Spleen (tissue), 11 donors: ENCODE measurements around the gene IL1B. TPM values are rescaled to one million over a fixed set of nuclear protein-coding genes. Genes with fewer than 3 reads are reported as not detected.

Source experiments
- DNase-seq: peaks from one replicate; pipeline ENCODE4 v3.0.0-alpha.2; 2020
- H3K27ac ChIP-seq, 8 donors: fragments of 200-600 bp; sonication (generic) in 7 of 8; 1 replicate in 4 of 8; 2 replicates in 4 of 8; pipeline versions ENCODE4 v1.5.0 to v1.8.0; 2016 to 2021; ENCODE audit warnings: inconsistent platforms in 4 of 8, mild to moderate bottlenecking in 4 of 8, moderate library complexity in 1 of 8
- H3K27me3 ChIP-seq, 7 donors: fragments of 200-600 bp; sonication (generic) in 6 of 7; replicated peaks in 1 of 7; 1 replicate in 4 of 7; 2 replicates in 3 of 7; pipeline versions ENCODE4 v1.5.0 to v1.8.0; 2016 to 2021; ENCODE audit warnings: inconsistent platforms in 3 of 7, mild to moderate bottlenecking in 1 of 7
- H3K36me3 ChIP-seq, 6 donors: fragments of 200-600 bp; sonication (generic) in 5 of 6; 1 replicate in 4 of 6; 2 replicates in 2 of 6; pipeline versions ENCODE4 v1.5.0 to v1.8.0; 2016 to 2021; ENCODE audit warnings: inconsistent platforms in 2 of 6
- H3K4me1 ChIP-seq, 6 donors: fragments of 200-600 bp; sonication (generic) in 5 of 6; 1 replicate in 3 of 6; 2 replicates in 3 of 6; pipeline versions ENCODE4 v1.5.0 to v1.8.0; 2016 to 2021; ENCODE audit warnings: inconsistent platforms in 3 of 6
- H3K4me3 ChIP-seq, 8 donors: fragments of 200-600 bp; sonication (generic) in 7 of 8; 1 replicate in 4 of 8; 2 replicates in 4 of 8; pipeline versions ENCODE4 v1.5.0 to v1.8.0; 2016 to 2021; ENCODE audit warnings: inconsistent platforms in 4 of 8, mild to moderate bottlenecking in 4 of 8, moderate library complexity in 2 of 8
- H3K9me3 ChIP-seq, 8 donors: fragments of 200-600 bp; sonication (generic) in 7 of 8; 1 replicate in 4 of 8; 2 replicates in 4 of 8; pipeline versions ENCODE4 v1.5.0 to v1.8.0; 2016 to 2021; ENCODE audit warnings: inconsistent platforms in 4 of 8
- CTCF ChIP-seq, 11 experiments: fragments of 200-600 bp in 7 of 11; fragments of 450-650 bp in 4 of 11; sonication (generic) in 4 of 11; IDR thresholded peaks in 8 of 11; conservative IDR thresholded peaks in 3 of 11; 1 replicate in 7 of 11; 2 replicates in 4 of 11; pipeline versions ENCODE4 v1.4.0 to v1.8.0; 2016 to 2021; ENCODE audit warnings: antibody characterized with exemption in 11 of 11, inconsistent platforms in 4 of 11, mild to moderate bottlenecking in 1 of 11
- POLR2A ChIP-seq, 3 donors: fragments of 450-650 bp; IDR thresholded peaks; one replicate each; pipeline ENCODE4 v1.5.1; 2017; ENCODE audit warnings: antibody characterized with exemption in 3 of 3, mild to moderate bottlenecking in 1 of 3
- POLR2AphosphoS5 ChIP-seq, 3 donors: sonication (generic); formaldehyde crosslinking; IDR thresholded peaks; one replicate each; pipeline ENCODE4 v1.5.1; 2017; ENCODE audit warnings: antibody characterized with exemption in 3 of 3
- WGBS, 5 donors: extraction: QIAGEN DNeasy Blood & Tissue Kit in 3 of 5; methylation state at CpG; one replicate each; pipeline versions ENCODE4 v1.1.5 to v1.1.7; 2013 to 2018; 5-methylcytosine and 5-hydroxymethylcytosine counted together
- intact Hi-C: fragments of 100-400 bp; cut with DNase I; formaldehyde crosslinking; loops from one replicate; pipeline ENCODE4 v1.15.0; 2023; ENCODE audit warnings: low total_unique reads
- polyA plus RNA-seq, 3 donors: library from polyadenylated mRNA; stranded (reverse); fragments of 200-250 nt; gene quantifications; one replicate each; pipeline ENCODE4 v1.2.1, GENCODE V29; 2013
- total RNA-seq, 7 donors: library from RNA; depleted of rRNA in 3 of 7; stranded (reverse); fragments of >200 nt in 3 of 7; fragmentation: NEBNext Ultra II Directional in 4 of 7; extraction: Animal tissue kit (Norgen Biotek cat#: 25700) in 4 of 7; gene quantifications; one replicate each; pipeline versions ENCODE4 v1.1.0 to v1.2.1, GENCODE V29; 2016 to 2021
- donor health status: healthy with polysubstance abuse.
- donor health status: DM: no; HTN: no; CAD: no; lungs with moderate emphysema.
- donor health status: DM: no; HTN: no; CAD: no.
- donor health status: Bipolar disorder and iron deficiency.
- donor health status: healthy.
- donor health status: DM: no; HTN: no; CAD: no.
- donor health status: DM: yes; HTN: yes; CAD: no.

The IL1B gene
- total and polyA plus RNA-seq, 10 donors: 3.4 to 81.9 (median 11.5) TPM

- no peak overlapping the region for H3K4me3 ChIP-seq
- DNase-seq: no peak
- H3K4me1 ChIP-seq: no peaks in the 10 kb centered on the region
- H3K9me3 ChIP-seq: no peaks in the 10 kb centered on the region
- no peaks in the 10 kb centered on the region for H3K36me3 ChIP-seq
- 94 to 97% (median 95%) methylated on average over 11 of the region's 11 CpGs for WGBS, 5 donors
- no peak overlapping the region for H3K27ac ChIP-seq
- intact Hi-C loops: no loop called here
- TF ChIP-seq POLR2AphosphoS5 (IDR thresholded peaks at IDR 0.05): no peak
- TF ChIP-seq CTCF (IDR thresholded peaks at IDR 0.05 in 8 of 11, conservative IDR thresholded peaks at IDR 0.05 in 3 of 11): no peak
- TF ChIP-seq POLR2A (IDR thresholded peaks at IDR 0.05): no peak
- H3K27me3 ChIP-seq: no peaks in the 10 kb centered on the region
These were observed 13.4 kb upstream of the IL1B start for GRCh38 chr2:112849956-112850355.

GRCh38 chr2:112848833-112849232 lies 12.3 kb upstream of the IL1B start:
- TF ChIP-seq POLR2AphosphoS5 (IDR thresholded peaks at IDR 0.05): no peak
- TF ChIP-seq CTCF (IDR thresholded peaks at IDR 0.05 in 8 of 11, conservative IDR thresholded peaks at IDR 0.05 in 3 of 11): no peak
- no peak for TF ChIP-seq POLR2A (IDR thresholded peaks at IDR 0.05)
- DNase-seq: no peak
- intact Hi-C loops: no loop called here

GRCh38 chr2:112846031-112846430 lies 9.5 kb upstream of the IL1B start:
- TF ChIP-seq POLR2A (IDR thresholded peaks at IDR 0.05) (no peak), POLR2AphosphoS5 (IDR thresholded peaks at IDR 0.05) (no peak)
- Histone ChIP-seq H3K27ac (no peak overlapping the region), H3K27me3 (no peaks in the 10 kb centered on the region), H3K9me3 (no peaks in the 10 kb centered on the region), H3K4me1 (peaks cover 0 to 21% (median 11%) of the 10 kb centered on the region in 6 donors), H3K4me3 (no peak overlapping the region), H3K36me3 (no peaks in the 10 kb centered on the region)
- 77 to 93% (median 90%) methylated on average over 6 of the region's 6 CpGs for WGBS, 5 donors
- intact Hi-C loops: no loop called here
- DNase-seq: no peak

More at GRCh38 chr2:112848833-112849232, 12.3 kb upstream of the IL1B start:
- no peaks in the 10 kb centered on the region for H3K36me3 ChIP-seq
- H3K4me3 ChIP-seq: no peak overlapping the region
- H3K4me1 ChIP-seq: no peaks in the 10 kb centered on the region
- H3K27ac ChIP-seq: no peak overlapping the region
- 65 to 91% (median 81%) methylated on average over 1 of the region's 1 CpG for WGBS, 5 donors
- H3K27me3 ChIP-seq: no peaks in the 10 kb centered on the region
- H3K9me3 ChIP-seq: no peaks in the 10 kb centered on the region

- Histone ChIP-seq H3K4me3 (no peak overlapping the region), H3K27me3 (no peaks in the 10 kb centered on the region), H3K4me1 (peaks cover 3 to 43% (median 29%) of the 10 kb centered on the region in 6 donors), H3K27ac (no peak overlapping the region), H3K36me3 (no peaks in the 10 kb centered on the region), H3K9me3 (no peaks in the 10 kb centered on the region)
- TF ChIP-seq CTCF (IDR thresholded peaks at IDR 0.05 in 8 of 11, conservative IDR thresholded peaks at IDR 0.05 in 3 of 11): no peak
- no peak for TF ChIP-seq POLR2A (IDR thresholded peaks at IDR 0.05)
- no peak for TF ChIP-seq POLR2AphosphoS5 (IDR thresholded peaks at IDR 0.05)
- DNase-seq: no peak
- 87 to 98% (median 92%) methylated on average over 2 of the region's 2 CpGs for WGBS, 5 donors
- intact Hi-C loops: no loop called here
These were observed 7.3 kb upstream of the IL1B start for GRCh38 chr2:112843836-112844235.

- H3K4me3 ChIP-seq: no peak overlapping the region
- no peak for DNase-seq
- H3K27ac ChIP-seq: no peak overlapping the region
- intact Hi-C loops: no loop called here
- TF ChIP-seq POLR2A (IDR thresholded peaks at IDR 0.05) (no peak), CTCF (IDR thresholded peaks at IDR 0.05 in 8 of 11, conservative IDR thresholded peaks at IDR 0.05 in 3 of 11) (no peak), POLR2AphosphoS5 (IDR thresholded peaks at IDR 0.05) (no peak)
- H3K4me1 ChIP-seq: peaks cover 3 to 48% (median 33%) of the 10 kb centered on the region in 6 donors
- no peaks in the 10 kb centered on the region for H3K9me3 ChIP-seq
- no peaks in the 10 kb centered on the region for H3K27me3 ChIP-seq
- no peaks in the 10 kb centered on the region for H3K36me3 ChIP-seq
- 79 to 91% (median 90%) methylated on average over 2 of the region's 2 CpGs for WGBS, 5 donors
These were observed 6.7 kb upstream of the IL1B start for GRCh38 chr2:112843288-112843687.
